COR-L47 (cell line): ENCODE data around the gene PPP1R2.
A peak's percentile ranks its signal among the peaks of the same experiment; 100 is the strongest.
"Not testable (repeated sequence)": the region's sequence is repeated elsewhere in the genome, so short reads cannot be mapped to it uniquely, and the experiment has no call there.

Experiments used
- DNase-seq: peaks from one replicate; lab custom pipeline; 2025; lab: John Stamatoyannopoulos, UW

PPP1R2 gene

GRCh38 chr3:195542698-195543499, at the start of gene PPP1R2:
PPP1R2 (minus strand) TSS chr3:195543325; CDS start chr3:195543025, 300 bp downstream.
- DNase-seq: peak; percentile 93

GRCh38 chr3:195591852-195592251, 48.7 kb upstream of the PPP1R2 start:
- no peak for DNase-seq

- no peak for DNase-seq
Observed at GRCh38 chr3:195591220-195591619, 48.1 kb upstream of the PPP1R2 start.

- not testable (repeated sequence) for DNase-seq
Observed at GRCh38 chr3:195590381-195590780, 47.3 kb upstream of the PPP1R2 start.

- not testable (repeated sequence) for DNase-seq
Observed at GRCh38 chr3:195589796-195590195, 46.7 kb upstream of the PPP1R2 start.

GRCh38 chr3:195587824-195588223, 44.7 kb upstream of the PPP1R2 start:
- no peak for DNase-seq

GRCh38 chr3:195587406-195587805, 44.3 kb upstream of the PPP1R2 start:
- DNase-seq: no peak

- DNase-seq: no peak
Observed at GRCh38 chr3:195584543-195584870, 41.4 kb upstream of the PPP1R2 start.

GRCh38 chr3:195583831-195584542, 40.9 kb upstream of the PPP1R2 start, which contains the start of gene APOD:
APOD (minus strand) TSS chr3:195583940; CDS start chr3:195579461, 4,479 bp downstream.
- DNase-seq: no peak

GRCh38 chr3:195582947-195583346, 39.8 kb upstream of the PPP1R2 start:
- DNase-seq: no peak

GRCh38 chr3:195580744-195581443, 37.8 kb upstream of the PPP1R2 start:
- no peak for DNase-seq

GRCh38 chr3:195579281-195579680, 36.2 kb upstream of the PPP1R2 start:
- no peak for DNase-seq

GRCh38 chr3:195578565-195578964, 35.4 kb upstream of the PPP1R2 start:
- no peak for DNase-seq

GRCh38 chr3:195577645-195578177, 34.6 kb upstream of the PPP1R2 start:
- no peak for DNase-seq

- DNase-seq: no peak
Observed at GRCh38 chr3:195574497-195575304, 31.6 kb upstream of the PPP1R2 start.

- no peak for DNase-seq
Observed at GRCh38 chr3:195573611-195574496, 30.7 kb upstream of the PPP1R2 start.

GRCh38 chr3:195571361-195571760, 28.2 kb upstream of the PPP1R2 start:
- DNase-seq: no peak

- no peak for DNase-seq
Observed at GRCh38 chr3:195570912-195571311, 27.8 kb upstream of the PPP1R2 start.

GRCh38 chr3:195570344-195570743, 27.2 kb upstream of the PPP1R2 start:
- no peak for DNase-seq

- no peak for DNase-seq
Observed at GRCh38 chr3:195568630-195569029, 25.5 kb upstream of the PPP1R2 start.

GRCh38 chr3:195566797-195567196, 23.7 kb upstream of the PPP1R2 start:
- no peak for DNase-seq
